ENCODE results near the gene ST3GAL5.
"Not testable (repeated sequence)": the region's sequence is repeated elsewhere in the genome, so short reads cannot be mapped to it uniquely, and the experiment has no call there.

Gene ST3GAL5

GRCh38 chr2:85893428-85894258, 4.9 kb upstream of the ST3GAL5 start:
- DNase-seq: no peak

- no peak for DNase-seq
These were observed 3.6 kb upstream of the ST3GAL5 start for GRCh38 chr2:85892216-85892944.

GRCh38 chr2:85890522-85891176, 1.9 kb upstream of the ST3GAL5 start:
- no peak for DNase-seq

GRCh38 chr2:85889627-85890281, 964 bp upstream of the ST3GAL5 start:
- no peak for DNase-seq

- DNase-seq: no peak
These were observed 638 bp downstream of the ST3GAL5 start for GRCh38 chr2:85888020-85888683.

GRCh38 chr2:85887566-85888019, 1.2 kb downstream of the ST3GAL5 start:
- peak; percentile 29 for DNase-seq

- no peak for DNase-seq
These were observed 2.2 kb downstream of the ST3GAL5 start for GRCh38 chr2:85886590-85886989.

GRCh38 chr2:85886141-85886540, 2.6 kb downstream of the ST3GAL5 start:
- DNase-seq: no peak

- DNase-seq: not testable (repeated sequence)
These were observed 7.0 kb downstream of the ST3GAL5 start for GRCh38 chr2:85881781-85882180.

- DNase-seq: not testable (repeated sequence)
These were observed 8.0 kb downstream of the ST3GAL5 start for GRCh38 chr2:85880716-85881328.

- DNase-seq: no peak
These were observed 9.9 kb downstream of the ST3GAL5 start for GRCh38 chr2:85878719-85879370.

GRCh38 chr2:85875350-85876050, 13.3 kb downstream of the ST3GAL5 start:
- DNase-seq: no peak

GRCh38 chr2:85873679-85874078, 15.1 kb downstream of the ST3GAL5 start:
- DNase-seq: no peak

- no peak for DNase-seq
These were observed 16.1 kb downstream of the ST3GAL5 start for GRCh38 chr2:85872536-85873161.

- no peak for DNase-seq
These were observed 17.2 kb downstream of the ST3GAL5 start for GRCh38 chr2:85871494-85872164.

GRCh38 chr2:85868822-85869221, 20.0 kb downstream of the ST3GAL5 start:
- DNase-seq: no peak

- DNase-seq: no peak
These were observed 21.1 kb downstream of the ST3GAL5 start for GRCh38 chr2:85867556-85868292.

- DNase-seq: no peak
These were observed 21.7 kb downstream of the ST3GAL5 start for GRCh38 chr2:85867121-85867520.

GRCh38 chr2:85866165-85866659, 22.6 kb downstream of the ST3GAL5 start:
- DNase-seq: no peak
